ENCODE data around the gene NECAP2. TPM values are rescaled to one million over a fixed set of nuclear protein-coding genes. Genes with fewer than 3 reads are reported as not detected.

Gene NECAP2
- total and polyA plus RNA-seq, 5 experiments from 2014 or later, result 137 to 176 (median 146) TPM

DNA sequence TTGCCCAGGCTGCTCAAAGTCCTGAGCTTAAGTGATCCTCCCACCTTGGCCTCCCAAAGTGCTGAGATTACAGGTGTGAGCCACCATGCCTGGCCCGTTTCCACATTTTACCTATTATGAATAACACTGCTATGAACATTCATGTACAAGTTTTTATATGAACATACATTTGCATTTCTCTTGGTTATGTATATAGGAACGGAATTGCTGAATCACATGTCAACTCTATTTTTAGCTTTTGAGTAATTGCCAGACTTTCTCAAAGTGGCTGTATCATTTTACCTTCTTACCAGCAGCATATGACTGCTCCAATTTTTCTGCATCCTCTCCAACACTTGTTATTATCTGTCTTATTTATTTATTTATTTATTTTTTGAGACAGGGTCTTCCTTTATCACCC lies 6.0 kb upstream of the NECAP2 start:
- H3K4me1 Mint-ChIP-seq, result peaks cover 0 to 2% (median 0%) of the 10 kb centered on the region in 4 donors
- POLR2A ChIA-PET, result interaction anchor here (0.7 to 0.9 kb wide), 3 partner anchors 14 to 69 kb away, joined by 3 to 5 read pairs (median 3); no protein-coding TSS in a partner anchor
- H3K27ac Mint-ChIP-seq, result no peak overlapping the region

DNA sequence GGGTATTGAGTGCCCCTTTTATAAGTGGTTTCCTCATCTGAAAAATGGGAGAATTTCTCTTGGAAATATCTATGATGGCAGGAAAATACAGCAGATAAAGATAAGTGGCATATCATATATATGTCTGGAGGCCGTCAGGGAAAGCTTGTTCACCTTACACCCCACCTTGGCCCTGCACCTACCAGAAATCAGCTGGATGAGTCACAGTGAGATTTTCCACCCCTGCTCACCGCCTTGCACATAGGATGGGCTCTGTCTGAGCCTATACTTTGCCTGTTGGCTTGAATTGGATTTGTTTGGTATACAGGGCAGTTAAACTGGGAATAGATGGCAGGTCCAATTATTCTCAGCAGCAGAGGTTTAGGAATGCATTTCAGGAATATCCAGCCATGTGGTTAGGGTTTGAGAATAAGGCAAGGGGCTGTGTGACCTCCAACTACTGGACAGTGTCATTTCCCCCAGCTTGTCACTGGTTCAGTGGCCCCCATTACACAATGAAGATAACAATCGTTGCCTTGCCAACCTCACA lies 3.5 kb upstream of the NECAP2 start, which contains the start of gene SPATA21:
Gene SPATA21 (minus strand): TSS at position 479 of the 529 bp plus-strand sequence. CDS start 6,053 bp downstream, outside the sequence.
- Mint-ChIP-seq H3K4me3 (no peak within 1 kb of the TSS), H3K27ac (peak within 1 kb of the TSS in 4 of 10 donors; percentile 22 to 44 (median 37)), H3K4me1 (peaks cover 9 to 19% (median 14%) of the 10 kb centered on the region in 4 donors), H3K36me3 (peaks cover 0 to 3% (median 0%) of the 10 kb centered on the region in 3 donors), H3K27me3 (peaks cover 0 to 2% (median 0%) of the 10 kb centered on the region in 5 donors), H3K9me3 (no peaks in the 10 kb centered on the region)
- ATAC-seq (no peak), DNase-seq (no peak)
- POLR2A ChIA-PET, result interaction anchor here (1.1 kb wide), 1 partner anchor 17 kb away, joined by 3 read pairs; no protein-coding TSS in a partner anchor

More for the DNA sequence above, 6.0 kb upstream of the NECAP2 start:
- DNase-seq (no peak), ATAC-seq (no peak)
- Mint-ChIP-seq H3K27me3 (peaks cover 0 to 2% (median 0%) of the 10 kb centered on the region in 5 donors), H3K4me3 (no peak overlapping the region), H3K9me3 (no peaks in the 10 kb centered on the region), H3K36me3 (no peaks in the 10 kb centered on the region)

DNA sequence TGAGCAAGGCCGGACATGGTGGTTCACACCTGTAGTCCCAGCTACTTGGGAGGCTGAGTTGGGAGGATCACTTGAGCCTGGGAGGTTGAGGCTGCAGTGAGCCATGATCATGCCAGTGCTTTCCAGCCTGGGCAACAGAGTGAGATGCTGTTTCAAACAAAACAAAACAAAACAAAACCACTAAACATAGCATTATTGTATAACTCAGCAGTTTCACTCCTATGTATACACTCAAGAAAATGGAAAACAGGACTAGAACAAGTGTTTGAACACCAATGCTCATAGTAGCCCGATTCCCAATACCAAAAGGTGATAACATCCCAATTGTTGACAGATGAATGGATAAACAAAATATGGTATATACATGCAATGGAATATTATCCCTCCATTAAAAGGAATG lies 2.0 kb upstream of the NECAP2 start:
- Mint-ChIP-seq H3K27me3 (peaks cover 0 to 2% (median 0%) of the 10 kb centered on the region in 5 donors), H3K4me1 (peaks cover 10 to 32% (median 25%) of the 10 kb centered on the region in 4 donors), H3K4me3 (peak overlapping the region in 1 of 10 donors; percentile 46), H3K27ac (peak overlapping the region in 2 of 10 donors; percentile 9 to 34), H3K9me3 (no peaks in the 10 kb centered on the region), H3K36me3 (peaks cover 0 to 8% (median 0%) of the 10 kb centered on the region in 3 donors)
- DNase-seq (no peak), ATAC-seq (no peak)
- POLR2A ChIA-PET, result no interaction called here

DNA sequence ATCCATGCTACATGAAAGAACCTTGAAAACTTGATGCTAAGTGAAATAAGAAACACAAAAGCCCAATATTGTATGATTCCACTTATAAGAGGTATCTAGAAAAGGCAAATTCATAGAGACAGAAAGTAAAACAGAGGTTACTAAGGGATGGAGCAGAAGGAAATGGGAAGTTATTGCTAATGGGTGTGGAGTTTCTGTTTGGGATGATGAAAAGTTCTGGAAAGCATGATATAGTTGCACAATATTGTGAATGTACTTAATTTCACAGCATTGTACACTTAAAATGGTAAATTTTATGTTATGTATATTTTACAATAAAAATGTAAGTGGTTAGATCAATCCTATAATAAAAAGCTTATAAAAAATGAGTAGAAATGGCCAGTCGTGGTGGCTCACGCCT lies 1.6 kb upstream of the NECAP2 start:
- H3K27ac Mint-ChIP-seq, result peak overlapping the region in 3 of 10 donors; percentile 11 to 51 (median 34)
- no peak for DNase-seq
- H3K4me3 Mint-ChIP-seq, result peak overlapping the region in 6 of 10 donors; percentile 37 to 65 (median 50)
- H3K4me1 Mint-ChIP-seq, result peaks cover 10 to 36% (median 26%) of the 10 kb centered on the region in 4 donors
- H3K9me3 Mint-ChIP-seq, result no peaks in the 10 kb centered on the region
- POLR2A ChIA-PET, result interaction anchor here (0.7 kb wide), 1 partner anchor 54 kb away, joined by 5 read pairs; no protein-coding TSS in a partner anchor
- H3K36me3 Mint-ChIP-seq, result peaks cover 0 to 12% (median 0%) of the 10 kb centered on the region in 3 donors
- H3K27me3 Mint-ChIP-seq, result peaks cover 0 to under 1% (median 0%) of the 10 kb centered on the region in 5 donors
- ATAC-seq, result no peak

DNA sequence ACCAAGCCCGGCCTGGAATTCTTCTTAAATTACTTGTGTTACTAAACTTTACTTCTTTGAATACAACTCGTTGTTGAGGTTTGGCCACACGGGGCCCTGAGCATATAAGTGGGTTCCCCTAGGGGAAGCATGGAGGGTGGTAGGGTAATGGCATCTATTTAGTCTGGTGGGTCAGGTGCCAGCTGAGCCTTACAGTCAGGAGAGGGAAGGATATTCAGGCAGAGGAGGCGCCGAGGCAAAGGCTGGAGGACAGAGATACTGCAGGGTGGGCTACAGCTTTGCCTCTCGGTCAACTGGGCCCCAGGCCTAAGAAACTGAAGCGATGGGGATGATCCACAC lies 424 bp upstream of the NECAP2 start:
- H3K4me1 Mint-ChIP-seq, result peaks cover 14 to 44% (median 31%) of the 10 kb centered on the region in 4 donors
- ATAC-seq, result peak; percentile 4 to 16
- H3K27ac Mint-ChIP-seq, result peak overlapping the region; percentile 90 to 98 (median 96)
- H3K27me3 Mint-ChIP-seq, result no peaks in the 10 kb centered on the region
- peaks cover 0 to 24% (median 0%) of the 10 kb centered on the region in 3 donors for H3K36me3 Mint-ChIP-seq
- DNase-seq, result no peak
- H3K4me3 Mint-ChIP-seq, result peak overlapping the region; percentile 92 to 99 (median 95)
- POLR2A ChIA-PET, result interaction anchor here (1.0 to 3.0 kb wide), 13 partner anchors 15 to 474 kb away, joined by 3 to 18 read pairs (median 8); partner anchors contain the start of genes FBXO42, RNU1-1 and SZRD1
- H3K9me3 Mint-ChIP-seq, result no peaks in the 10 kb centered on the region

DNA sequence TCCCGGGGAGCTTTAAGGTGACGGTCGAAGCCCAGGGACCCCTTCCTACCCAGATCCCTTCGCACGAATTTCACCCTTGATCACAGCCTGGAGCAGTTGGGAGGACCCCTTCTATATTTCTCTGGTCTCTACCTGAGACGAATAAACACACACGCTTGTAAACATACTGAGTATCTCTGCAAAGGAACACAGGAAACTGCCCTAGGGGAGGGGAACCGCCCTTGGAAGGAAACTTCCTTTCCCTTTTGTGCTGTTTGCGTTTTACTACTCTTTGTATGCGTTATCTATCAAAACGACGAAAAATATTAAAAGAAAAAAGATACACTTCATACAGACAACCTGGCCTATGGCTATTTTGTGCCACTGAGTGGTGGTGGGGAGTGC lies 750 bp downstream of the NECAP2 start:
- Mint-ChIP-seq H3K4me3 (peak overlapping the region; percentile 92 to 99 (median 95)), H3K27me3 (no peaks in the 10 kb centered on the region), H3K4me1 (peaks cover 14 to 47% (median 33%) of the 10 kb centered on the region in 4 donors), H3K36me3 (peaks cover 0 to 35% (median 0%) of the 10 kb centered on the region in 3 donors), H3K27ac (peak overlapping the region; percentile 90 to 98 (median 96)), H3K9me3 (no peaks in the 10 kb centered on the region)
- POLR2A ChIA-PET, result interaction anchor here (0.7 to 3.0 kb wide), 16 partner anchors 8 to 473 kb away, joined by 3 to 18 read pairs (median 4); partner anchors contain the start of genes FBXO42, RNU1-1 and SZRD1
- peak; percentile 38 to 52 for ATAC-seq
- no peak for DNase-seq

DNA sequence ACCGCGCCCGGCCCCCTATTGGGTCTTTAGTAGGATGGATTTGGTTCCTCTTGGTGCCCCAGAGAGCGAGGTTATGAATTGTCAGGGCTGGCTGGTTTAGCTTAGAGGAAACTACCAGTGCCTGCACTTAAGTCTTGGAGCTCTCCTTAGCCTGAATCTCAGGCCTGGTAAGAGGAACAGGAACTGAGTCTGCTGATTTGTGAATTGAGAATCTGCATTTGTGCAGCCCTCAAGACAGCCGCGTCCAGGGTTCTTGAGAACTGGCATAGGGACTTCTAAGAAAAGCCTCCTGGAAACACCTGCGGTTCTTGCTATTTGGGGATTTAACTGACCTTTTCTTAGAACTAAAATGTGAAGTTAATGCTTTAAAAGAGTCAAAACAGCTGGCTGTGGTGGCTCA lies 1.7 kb downstream of the NECAP2 start:
- Mint-ChIP-seq H3K9me3 (no peaks in the 10 kb centered on the region), H3K27ac (peak overlapping the region; percentile 80 to 97 (median 90)), H3K27me3 (no peaks in the 10 kb centered on the region), H3K4me1 (peaks cover 15 to 48% (median 34%) of the 10 kb centered on the region in 4 donors), H3K4me3 (peak overlapping the region; percentile 74 to 99 (median 94)), H3K36me3 (peaks cover 0 to 43% (median 0%) of the 10 kb centered on the region in 3 donors)
- DNase-seq (no peak), ATAC-seq (no peak)
- POLR2A ChIA-PET, result interaction anchor here (0.6 to 3.0 kb wide), 7 partner anchors 28 to 650 kb away, joined by 3 to 15 read pairs (median 3); no protein-coding TSS in a partner anchor

DNA sequence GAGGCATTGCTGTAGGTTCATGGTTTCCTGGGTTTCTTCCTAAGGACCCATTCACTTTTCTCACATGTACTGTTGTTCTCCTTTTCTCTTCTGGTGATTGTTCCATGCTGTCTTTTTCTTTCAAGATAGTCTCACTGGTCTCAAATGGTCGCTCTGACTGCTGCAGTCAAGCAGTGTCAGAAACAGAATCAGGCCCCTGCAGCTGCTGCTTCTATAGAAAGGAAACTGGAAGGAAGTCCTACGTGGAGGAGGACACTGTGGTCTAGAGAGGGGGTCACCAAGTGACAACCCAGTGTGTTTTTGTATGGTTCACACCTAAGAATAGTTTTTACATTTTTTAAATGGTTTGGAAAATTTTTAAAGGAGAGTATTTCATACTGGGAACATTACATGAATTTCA lies 2.4 kb downstream of the NECAP2 start:
- H3K36me3 Mint-ChIP-seq, result peaks cover 0 to 49% (median 0%) of the 10 kb centered on the region in 3 donors
- POLR2A ChIA-PET, result interaction anchor here (1.1 kb wide), 1 partner anchor 462 kb away, joined by 3 read pairs; no protein-coding TSS in a partner anchor
- no peaks in the 10 kb centered on the region for H3K27me3 Mint-ChIP-seq
- ATAC-seq (no peak), DNase-seq (no peak)
- peaks cover 16 to 49% (median 41%) of the 10 kb centered on the region in 4 donors for H3K4me1 Mint-ChIP-seq
- H3K4me3 Mint-ChIP-seq, result peak overlapping the region; percentile 51 to 98 (median 93)
- H3K9me3 Mint-ChIP-seq, result no peaks in the 10 kb centered on the region
- H3K27ac Mint-ChIP-seq, result peak overlapping the region in 9 of 10 donors; percentile 35 to 90 (median 82)

DNA sequence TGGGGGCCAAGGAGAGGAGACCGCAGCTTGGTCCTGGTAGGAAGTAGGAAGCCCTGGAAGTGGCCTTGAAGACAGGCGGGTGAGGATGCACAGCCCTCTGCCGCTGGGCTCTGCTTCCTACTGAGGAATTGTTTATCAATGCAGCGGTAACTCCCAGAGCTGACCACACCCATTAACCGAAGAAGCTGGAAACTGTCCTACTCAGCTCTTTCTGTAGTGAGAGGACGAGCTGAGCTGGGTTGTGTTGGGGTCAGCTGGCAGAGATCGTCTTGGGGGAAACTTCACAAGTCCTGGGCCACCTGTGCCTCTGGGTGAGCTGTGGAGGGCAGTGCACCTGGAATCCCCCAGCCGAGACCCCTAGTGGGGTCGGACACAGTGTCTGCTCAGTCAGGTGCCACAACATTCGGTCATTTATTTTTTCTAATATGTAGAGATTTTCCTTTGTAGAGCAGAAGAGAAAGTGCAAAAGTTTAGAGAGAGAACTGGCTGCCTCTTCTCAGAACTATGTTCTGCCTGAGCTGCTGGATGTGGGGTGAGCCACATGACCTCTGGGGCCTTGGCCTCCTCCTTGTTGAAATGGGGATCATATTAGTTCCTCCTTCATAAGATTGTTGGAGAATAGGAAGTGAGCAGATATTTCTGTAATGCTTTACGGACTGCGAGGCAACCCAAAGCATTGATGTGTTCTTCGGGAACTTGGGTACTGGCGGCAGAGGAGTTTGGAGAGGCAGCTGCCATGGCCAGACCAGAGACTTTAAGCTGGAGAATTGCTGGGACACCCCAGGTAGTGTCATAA lies 3.6 kb downstream of the NECAP2 start:
- POLR2A ChIA-PET, result interaction anchor here (0.6 kb wide), 1 partner anchor 447 kb away, joined by 5 read pairs; no protein-coding TSS in a partner anchor
- Mint-ChIP-seq H3K4me1 (peaks cover 19 to 59% (median 53%) of the 10 kb centered on the region in 4 donors), H3K27me3 (no peaks in the 10 kb centered on the region), H3K27ac (peak overlapping the region in 7 of 10 donors; percentile 24 to 88 (median 72)), H3K9me3 (no peaks in the 10 kb centered on the region), H3K36me3 (peaks cover 0 to 62% (median 2%) of the 10 kb centered on the region in 3 donors), H3K4me3 (peak overlapping the region in 3 of 10 donors; percentile 39 to 56 (median 48))
- ATAC-seq (no peak), DNase-seq (no peak)

DNA sequence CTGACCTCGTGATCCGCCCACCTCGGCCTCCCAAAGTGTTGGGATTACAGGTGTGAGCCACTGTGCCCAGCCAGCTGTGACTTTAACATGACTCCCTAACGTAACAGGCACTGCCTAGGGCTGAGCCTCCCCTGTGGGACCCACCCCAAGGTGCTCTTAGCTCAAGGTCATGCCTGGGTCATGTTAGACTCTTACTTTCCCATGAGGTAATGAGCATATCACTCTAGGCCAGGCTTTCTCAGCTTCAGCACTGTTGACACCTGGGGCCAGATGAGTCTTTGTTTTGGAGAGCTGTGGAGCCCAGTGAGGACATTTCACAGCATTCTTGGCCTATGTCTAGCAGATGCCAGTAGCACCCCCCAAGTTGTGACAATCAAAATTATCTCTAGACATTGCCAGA lies 4.5 kb downstream of the NECAP2 start:
- ATAC-seq (no peak), DNase-seq (no peak)
- Mint-ChIP-seq H3K27me3 (no peaks in the 10 kb centered on the region), H3K9me3 (no peaks in the 10 kb centered on the region), H3K27ac (peak overlapping the region in 1 of 10 donors; percentile 65), H3K4me3 (no peak overlapping the region), H3K36me3 (peaks cover 0 to 70% (median 10%) of the 10 kb centered on the region in 3 donors), H3K4me1 (peaks cover 22 to 63% (median 58%) of the 10 kb centered on the region in 4 donors)
- POLR2A ChIA-PET, result no interaction called here

DNA sequence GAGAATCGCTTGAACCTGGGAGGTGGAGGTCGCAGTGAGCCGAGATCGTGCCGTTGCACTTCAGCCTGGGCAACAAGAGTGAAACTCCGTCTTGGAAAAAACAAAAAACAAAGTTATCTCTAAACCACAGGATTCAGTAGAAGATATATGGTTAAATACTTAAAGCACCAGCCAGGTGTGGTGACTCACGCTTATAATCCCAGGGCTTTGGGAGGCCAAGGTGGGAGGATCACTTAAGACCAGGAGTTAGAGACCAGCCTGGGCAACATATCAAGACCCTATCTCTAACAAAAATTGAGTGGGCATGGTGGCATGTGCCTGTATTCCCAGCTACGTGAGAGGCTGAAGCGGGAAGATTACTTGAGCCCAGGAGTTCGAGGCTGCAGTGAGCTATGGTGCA lies 5.6 kb downstream of the NECAP2 start:
- Mint-ChIP-seq H3K36me3 (peaks cover 0 to 80% (median 10%) of the 10 kb centered on the region in 3 donors), H3K9me3 (no peaks in the 10 kb centered on the region), H3K27me3 (no peaks in the 10 kb centered on the region), H3K4me1 (peaks cover 18 to 65% (median 52%) of the 10 kb centered on the region in 4 donors), H3K27ac (peak overlapping the region in 1 of 10 donors; percentile 9), H3K4me3 (no peak overlapping the region)
- DNase-seq (no peak), ATAC-seq (no peak)
- POLR2A ChIA-PET, result interaction anchor here (0.5 kb wide), 1 partner anchor 12 kb away, joined by 3 read pairs; no protein-coding TSS in a partner anchor

DNA sequence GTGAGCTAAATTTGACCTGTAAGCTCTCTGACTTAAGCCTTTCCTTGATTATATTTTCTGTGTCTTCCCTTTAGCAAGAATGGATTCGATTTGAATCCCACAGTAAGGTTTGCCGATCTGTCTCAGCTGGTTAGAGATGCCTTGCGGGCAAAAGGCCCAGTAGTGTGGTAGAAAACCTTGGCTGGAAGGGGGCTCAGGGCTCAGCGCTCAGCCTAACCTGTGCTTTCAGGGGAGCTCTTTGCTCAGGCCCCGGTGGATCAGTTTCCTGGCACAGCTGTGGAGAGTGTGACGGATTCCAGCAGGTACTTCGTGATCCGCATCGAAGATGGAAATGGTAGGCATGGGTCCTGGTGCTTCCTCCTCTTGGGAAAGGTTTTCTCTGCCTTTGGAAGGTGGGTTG lies 7.1 kb downstream of the NECAP2 start:
- Mint-ChIP-seq H3K9me3 (no peaks in the 10 kb centered on the region), H3K27ac (peak overlapping the region in 1 of 10 donors; percentile 18), H3K4me3 (no peak overlapping the region), H3K27me3 (no peaks in the 10 kb centered on the region), H3K36me3 (peaks cover 5 to 91% (median 10%) of the 10 kb centered on the region in 3 donors), H3K4me1 (peaks cover 20 to 60% (median 43%) of the 10 kb centered on the region in 4 donors)
- DNase-seq, result no peak
- POLR2A ChIA-PET, result no interaction called here
- no peak for ATAC-seq

Measured in naive thymus-derived CD8-positive, alpha-beta T cell (primary cell).